ENCODE data around the gene MMP25.

DNA sequence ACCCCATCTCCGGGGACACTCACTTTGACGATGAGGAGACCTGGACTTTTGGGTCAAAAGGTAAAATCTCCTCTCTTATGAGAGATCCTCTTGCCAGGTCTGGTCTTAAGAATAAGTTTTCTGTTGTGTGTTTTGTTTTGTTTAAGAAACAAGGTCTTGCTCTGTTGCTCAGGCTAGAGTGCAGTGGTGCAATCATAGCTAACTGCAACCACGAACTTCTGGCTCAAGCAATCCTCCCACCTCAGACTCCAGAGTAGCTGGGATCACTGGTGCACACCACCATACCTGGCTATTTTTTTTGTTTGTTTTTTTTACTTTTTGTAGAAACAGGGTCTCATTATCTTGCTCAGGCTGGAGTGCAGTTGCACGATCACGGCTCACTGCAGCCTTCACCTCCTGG, 4.1 kb downstream of the MMP25 start:
- TF ChIP-seq, protein P1, sequence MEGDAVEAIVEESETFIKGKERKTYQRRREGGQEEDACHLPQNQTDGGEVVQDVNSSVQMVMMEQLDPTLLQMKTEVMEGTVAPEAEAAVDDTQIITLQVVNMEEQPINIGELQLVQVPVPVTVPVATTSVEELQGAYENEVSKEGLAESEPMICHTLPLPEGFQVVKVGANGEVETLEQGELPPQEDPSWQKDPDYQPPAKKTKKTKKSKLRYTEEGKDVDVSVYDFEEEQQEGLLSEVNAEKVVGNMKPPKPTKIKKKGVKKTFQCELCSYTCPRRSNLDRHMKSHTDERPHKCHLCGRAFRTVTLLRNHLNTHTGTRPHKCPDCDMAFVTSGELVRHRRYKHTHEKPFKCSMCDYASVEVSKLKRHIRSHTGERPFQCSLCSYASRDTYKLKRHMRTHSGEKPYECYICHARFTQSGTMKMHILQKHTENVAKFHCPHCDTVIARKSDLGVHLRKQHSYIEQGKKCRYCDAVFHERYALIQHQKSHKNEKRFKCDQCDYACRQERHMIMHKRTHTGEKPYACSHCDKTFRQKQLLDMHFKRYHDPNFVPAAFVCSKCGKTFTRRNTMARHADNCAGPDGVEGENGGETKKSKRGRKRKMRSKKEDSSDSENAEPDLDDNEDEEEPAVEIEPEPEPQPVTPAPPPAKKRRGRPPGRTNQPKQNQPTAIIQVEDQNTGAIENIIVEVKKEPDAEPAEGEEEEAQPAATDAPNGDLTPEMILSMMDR (IDR thresholded peaks at IDR 0.05): no peak
- no peak for TF ChIP-seq POLR2A (IDR thresholded peaks at IDR 0.05)
